Upper lobe of left lung (tissue), 6 donors: ENCODE measurements around the gene ADCY5. TPM values are rescaled to one million over a fixed set of nuclear protein-coding genes. Genes with fewer than 3 reads are reported as not detected.

Experiments
- ATAC-seq, 2 donors: fragments of 200-7000 bp; cut with Tn5 transposase; one replicate each; pipeline ENCODE4 v1.9.1; 2022; ENCODE audit warnings: mild to moderate bottlenecking in 2 of 2, moderate library complexity in 2 of 2; ENCODE audit not compliant: low FRiP score in 2 of 2
- DNase-seq, 2 donors: peaks; one replicate each; pipeline ENCODE4 v3.0.0-alpha.2; 2019 to 2020
- H3K27ac ChIP-seq, 4 donors: fragments of 200-600 bp; sonication (generic); one replicate each; pipeline ENCODE4 v1.5.1; 2016 to 2019
- H3K27me3 ChIP-seq, 4 donors: fragments of 200-600 bp; sonication (generic); one replicate each; pipeline ENCODE4 v1.5.1; 2017 to 2019
- H3K36me3 ChIP-seq, 4 donors: fragments of 200-600 bp; sonication (generic); one replicate each; pipeline ENCODE4 v1.5.1; 2016 to 2019
- H3K4me1 ChIP-seq, 4 donors: fragments of 200-600 bp; sonication (generic); one replicate each; pipeline ENCODE4 v1.5.1; 2018 to 2019
- H3K4me3 ChIP-seq, 4 donors: fragments of 200-600 bp; sonication (generic); one replicate each; pipeline ENCODE4 v1.5.1; 2017 to 2019; ENCODE audit warnings: mild to moderate bottlenecking in 2 of 4, moderate library complexity in 1 of 4
- H3K9me3 ChIP-seq, 4 donors: fragments of 200-600 bp; sonication (generic); one replicate each; pipeline ENCODE4 v1.5.1; 2018 to 2019
- CTCF ChIP-seq, 6 experiments: fragments of 450-650 bp in 4 of 6; fragments of 200-600 bp in 2 of 6; sonication (generic) in 2 of 6; IDR thresholded peaks; one replicate each; pipeline ENCODE4 v1.5.1; 2016 to 2019; ENCODE audit warnings: antibody characterized with exemption in 6 of 6
- EP300 ChIP-seq, 4 donors: sonication (generic); formaldehyde crosslinking; IDR thresholded peaks; one replicate each; pipeline ENCODE4 v1.5.1; 2017; ENCODE audit warnings: antibody characterized with exemption in 4 of 4, control low read depth in 2 of 4
- POLR2A ChIP-seq, 4 donors: fragments of 450-650 bp; IDR thresholded peaks; one replicate each; pipeline ENCODE4 v1.5.1; 2016 to 2017; ENCODE audit warnings: antibody characterized with exemption in 4 of 4, mild to moderate bottlenecking in 2 of 4
- POLR2AphosphoS5 ChIP-seq, 2 donors: sonication (generic); formaldehyde crosslinking; IDR thresholded peaks; one replicate each; pipeline ENCODE4 v1.5.1; 2017; ENCODE audit warnings: antibody characterized with exemption in 2 of 2
- WGBS, 2 donors: methylation state at CpG; one replicate each; pipeline ENCODE4 v1.1.5; 2017 to 2018; 5-methylcytosine and 5-hydroxymethylcytosine counted together
- total RNA-seq, 6 donors: library from RNA; depleted of rRNA in 4 of 6; stranded (reverse); fragments of >200 nt in 4 of 6; gene quantifications; one replicate each; pipeline versions ENCODE4 v1.1.0 to v1.2.1, GENCODE V29; 2016 to 2021
- donor health status: DM: no; HTN: no; CAD: no; lungs with moderate emphysema.
- donor health status: DM: no; HTN: yes; CAD: no; lungs with severe emphysema.

Gene ADCY5
- total RNA-seq, 6 donors from 2014 or later: 2.1 to 23.0 (median 3.2) TPM

- Histone ChIP-seq H3K27ac (no peak overlapping the region), H3K4me3 (no peak overlapping the region), H3K36me3 (no peaks in the 10 kb centered on the region), H3K9me3 (no peaks in the 10 kb centered on the region), H3K4me1 (peaks cover 0 to 9% (median 1%) of the 10 kb centered on the region in 4 donors), H3K27me3 (no peaks in the 10 kb centered on the region)
- 54 to 59% methylated on average over 7 of the region's 7 CpGs for WGBS, 2 donors
- DNase-seq (no peak), ATAC-seq (no peak)
- TF ChIP-seq CTCF (IDR thresholded peaks at IDR 0.05) (no peak), POLR2A (IDR thresholded peaks at IDR 0.05) (no peak), EP300 (IDR thresholded peaks at IDR 0.05) (no peak), POLR2AphosphoS5 (IDR thresholded peaks at IDR 0.05) (no peak)
Observed at GRCh38 chr3:123372686-123373473, 76.0 kb downstream of the ADCY5 start.

GRCh38 chr3:123371859-123372685, 76.8 kb downstream of the ADCY5 start:
- TF ChIP-seq POLR2AphosphoS5 (IDR thresholded peaks at IDR 0.05) (no peak), EP300 (IDR thresholded peaks at IDR 0.05) (no peak), CTCF (IDR thresholded peaks at IDR 0.05) (no peak), POLR2A (IDR thresholded peaks at IDR 0.05) (no peak)
- Histone ChIP-seq H3K36me3 (no peaks in the 10 kb centered on the region), H3K9me3 (no peaks in the 10 kb centered on the region), H3K27ac (no peak overlapping the region), H3K27me3 (no peaks in the 10 kb centered on the region), H3K4me3 (no peak overlapping the region), H3K4me1 (peaks cover 0 to 9% (median 1%) of the 10 kb centered on the region in 4 donors)
- DNase-seq (no peak), ATAC-seq (no peak)
- WGBS, 2 donors: 69 to 74% methylated on average over 4 of the region's 6 CpGs

GRCh38 chr3:123371426-123371825, 77.5 kb downstream of the ADCY5 start:
- ATAC-seq (no peak), DNase-seq (no peak)
- Histone ChIP-seq H3K9me3 (no peaks in the 10 kb centered on the region), H3K27me3 (no peaks in the 10 kb centered on the region), H3K4me3 (no peak overlapping the region), H3K27ac (no peak overlapping the region), H3K36me3 (no peaks in the 10 kb centered on the region), H3K4me1 (peaks cover 0 to 9% (median 1%) of the 10 kb centered on the region in 4 donors)
- 87 to 88% methylated on average over 4 to 9 of the region's 10 CpGs for WGBS, 2 donors
- TF ChIP-seq CTCF (IDR thresholded peaks at IDR 0.05): no peak
- TF ChIP-seq POLR2AphosphoS5 (IDR thresholded peaks at IDR 0.05): no peak
- TF ChIP-seq EP300 (IDR thresholded peaks at IDR 0.05): no peak
- no peak for TF ChIP-seq POLR2A (IDR thresholded peaks at IDR 0.05)

- Histone ChIP-seq H3K27me3 (no peaks in the 10 kb centered on the region), H3K27ac (no peak overlapping the region), H3K4me1 (peaks cover 0 to 9% (median 1%) of the 10 kb centered on the region in 4 donors), H3K4me3 (no peak overlapping the region), H3K9me3 (no peaks in the 10 kb centered on the region), H3K36me3 (no peaks in the 10 kb centered on the region)
- WGBS, 2 donors: 59 to 70% methylated on average over 7 of the region's 7 CpGs
- DNase-seq: no peak
- no peak for ATAC-seq
- TF ChIP-seq POLR2A (IDR thresholded peaks at IDR 0.05) (no peak), POLR2AphosphoS5 (IDR thresholded peaks at IDR 0.05) (no peak), CTCF (IDR thresholded peaks at IDR 0.05) (no peak), EP300 (IDR thresholded peaks at IDR 0.05) (no peak)
Observed at GRCh38 chr3:123370819-123371218, 78.1 kb downstream of the ADCY5 start.
